Upper lobe of left lung (tissue), 4 donors: ENCODE data around the gene NECTIN2.
"Not testable (repeated sequence)": the region's sequence is repeated elsewhere in the genome, so short reads cannot be mapped to it uniquely, and the experiment has no call there.

Experiments used
- POLR2AphosphoS5 ChIP-seq, 2 donors: sonication (generic); formaldehyde crosslinking; IDR thresholded peaks; one replicate each; pipeline ENCODE4 v1.5.1; 2017; ENCODE audit warnings: antibody characterized with exemption in 2 of 2
- TF ChIP-seq, protein P1 (sequence below), 6 experiments: fragments of 450-650 bp in 4 of 6; fragments of 200-600 bp in 2 of 6; sonication (generic) in 2 of 6; IDR thresholded peaks; one replicate each; pipeline ENCODE4 v1.5.1; 2016 to 2019; ENCODE audit warnings: antibody characterized with exemption in 6 of 6

GRCh38 chr19:44914433-44915206, 68.5 kb downstream of the NECTIN2 start, which contains the start of gene APOC1:
- TF ChIP-seq POLR2AphosphoS5 (IDR thresholded peaks at IDR 0.05), result not testable (repeated sequence)
- TF ChIP-seq, protein P1, sequence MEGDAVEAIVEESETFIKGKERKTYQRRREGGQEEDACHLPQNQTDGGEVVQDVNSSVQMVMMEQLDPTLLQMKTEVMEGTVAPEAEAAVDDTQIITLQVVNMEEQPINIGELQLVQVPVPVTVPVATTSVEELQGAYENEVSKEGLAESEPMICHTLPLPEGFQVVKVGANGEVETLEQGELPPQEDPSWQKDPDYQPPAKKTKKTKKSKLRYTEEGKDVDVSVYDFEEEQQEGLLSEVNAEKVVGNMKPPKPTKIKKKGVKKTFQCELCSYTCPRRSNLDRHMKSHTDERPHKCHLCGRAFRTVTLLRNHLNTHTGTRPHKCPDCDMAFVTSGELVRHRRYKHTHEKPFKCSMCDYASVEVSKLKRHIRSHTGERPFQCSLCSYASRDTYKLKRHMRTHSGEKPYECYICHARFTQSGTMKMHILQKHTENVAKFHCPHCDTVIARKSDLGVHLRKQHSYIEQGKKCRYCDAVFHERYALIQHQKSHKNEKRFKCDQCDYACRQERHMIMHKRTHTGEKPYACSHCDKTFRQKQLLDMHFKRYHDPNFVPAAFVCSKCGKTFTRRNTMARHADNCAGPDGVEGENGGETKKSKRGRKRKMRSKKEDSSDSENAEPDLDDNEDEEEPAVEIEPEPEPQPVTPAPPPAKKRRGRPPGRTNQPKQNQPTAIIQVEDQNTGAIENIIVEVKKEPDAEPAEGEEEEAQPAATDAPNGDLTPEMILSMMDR (IDR thresholded peaks at IDR 0.05), result not testable (repeated sequence)
